Peyer's patch (tissue), 4 donors: Measurements from ENCODE around the gene CDK6. TPM values are rescaled to one million over a fixed set of nuclear protein-coding genes. Genes with fewer than 3 reads are reported as not detected.

ENCODE experiments used
- DNase-seq, 3 donors: peaks; one replicate each; pipeline ENCODE4 v3.0.0-alpha.2; 2017 to 2019
- H3K27ac ChIP-seq, 4 donors: fragments of 200-600 bp; sonication (generic); one replicate each; pipeline ENCODE4 v1.5.1; 2016 to 2019
- H3K27me3 ChIP-seq, 2 donors: fragments of 200-600 bp; sonication (generic); one replicate each; pipeline ENCODE4 v1.5.1; 2019
- H3K36me3 ChIP-seq, 3 donors: fragments of 200-600 bp; sonication (generic); one replicate each; pipeline ENCODE4 v1.5.1; 2016 to 2019
- H3K4me1 ChIP-seq, 4 donors: fragments of 200-600 bp; sonication (generic); one replicate each; pipeline ENCODE4 v1.5.1; 2016 to 2019
- H3K4me3 ChIP-seq, 4 donors: fragments of 200-600 bp; sonication (generic); 1 replicate in 3 of 4; 2 replicates in 1 of 4; pipeline ENCODE4 v1.5.1; 2016 to 2019; ENCODE audit warnings: mild to moderate bottlenecking in 1 of 4
- H3K9me3 ChIP-seq, 4 donors: fragments of 200-600 bp; sonication (generic); one replicate each; pipeline ENCODE4 v1.5.1; 2016 to 2019; ENCODE audit warnings: mild to moderate bottlenecking in 1 of 4
- CTCF ChIP-seq, 6 experiments: fragments of 450-650 bp in 4 of 6; fragments of 200-600 bp in 2 of 6; sonication (generic) in 1 of 6; IDR thresholded peaks; one replicate each; pipeline ENCODE4 v1.5.1; 2017 to 2019; ENCODE audit warnings: antibody characterized with exemption in 6 of 6, mild to moderate bottlenecking in 3 of 6, moderate library complexity in 1 of 6
- POLR2A ChIP-seq, 2 donors: fragments of 450-650 bp; IDR thresholded peaks; one replicate each; pipeline ENCODE4 v1.5.1; 2017; ENCODE audit warnings: antibody characterized with exemption in 2 of 2, mild to moderate bottlenecking in 2 of 2, moderate library complexity in 2 of 2
- total RNA-seq, 4 donors: library from RNA; depleted of rRNA; stranded (reverse); fragments of >200 nt; gene quantifications; one replicate each; pipeline ENCODE4 v1.1.0, GENCODE V29; 2016

The CDK6 gene
- total RNA-seq, 4 donors from 2014 or later = 25.6 to 75.1 (median 55.4) TPM

- Histone ChIP-seq H3K27me3 (no peaks in the 10 kb centered on the region), H3K4me3 (peak overlapping the region; percentile 76 to 91 (median 78)), H3K27ac (peak overlapping the region in 3 of 4 donors; percentile 82 to 93 (median 88)), H3K36me3 (no peaks in the 10 kb centered on the region), H3K9me3 (no peaks in the 10 kb centered on the region), H3K4me1 (peaks cover 0 to 47% (median 3%) of the 10 kb centered on the region in 4 donors)
- DNase-seq = no peak
- TF ChIP-seq CTCF (IDR thresholded peaks at IDR 0.05) (no peak), POLR2A (IDR thresholded peaks at IDR 0.05) (no peak)
Observed at GRCh38 chr7:92831716-92832533, 4.4 kb downstream of the CDK6 start.

GRCh38 chr7:92830532-92831110, 5.8 kb downstream of the CDK6 start:
- Histone ChIP-seq H3K4me1 (peaks cover 0 to 52% (median 3%) of the 10 kb centered on the region in 4 donors), H3K9me3 (no peaks in the 10 kb centered on the region), H3K27me3 (no peaks in the 10 kb centered on the region), H3K36me3 (no peaks in the 10 kb centered on the region), H3K4me3 (peak overlapping the region in 1 of 4 donors; percentile 22), H3K27ac (peak overlapping the region in 2 of 4 donors; percentile 1 to 4)
- no peak for DNase-seq
- TF ChIP-seq POLR2A (IDR thresholded peaks at IDR 0.05) (no peak), CTCF (IDR thresholded peaks at IDR 0.05) (no peak)

- Histone ChIP-seq H3K4me3 (no peak overlapping the region), H3K9me3 (no peaks in the 10 kb centered on the region), H3K27ac (no peak overlapping the region), H3K36me3 (no peaks in the 10 kb centered on the region), H3K4me1 (peaks cover 0 to 53% (median 3%) of the 10 kb centered on the region in 4 donors), H3K27me3 (no peaks in the 10 kb centered on the region)
- TF ChIP-seq POLR2A (IDR thresholded peaks at IDR 0.05) = no peak
- no peak for TF ChIP-seq CTCF (IDR thresholded peaks at IDR 0.05)
- no peak for DNase-seq
Observed at GRCh38 chr7:92830027-92830426, 6.3 kb downstream of the CDK6 start.

GRCh38 chr7:92827464-92828120, 8.8 kb downstream of the CDK6 start:
- TF ChIP-seq CTCF (IDR thresholded peaks at IDR 0.05) (no peak), POLR2A (IDR thresholded peaks at IDR 0.05) (no peak)
- peaks cover 0 to 54% (median 3%) of the 10 kb centered on the region in 4 donors for H3K4me1 ChIP-seq
- no peak for DNase-seq

GRCh38 chr7:92826258-92826938, 10.0 kb downstream of the CDK6 start:
- Histone ChIP-seq H3K27ac (no peak overlapping the region), H3K9me3 (no peaks in the 10 kb centered on the region), H3K4me1 (peaks cover 0 to 44% (median 0%) of the 10 kb centered on the region in 4 donors), H3K4me3 (no peak overlapping the region), H3K27me3 (no peaks in the 10 kb centered on the region), H3K36me3 (no peaks in the 10 kb centered on the region)
- DNase-seq = no peak
- TF ChIP-seq POLR2A (IDR thresholded peaks at IDR 0.05) (no peak), CTCF (IDR thresholded peaks at IDR 0.05) (no peak)

More at GRCh38 chr7:92827464-92828120, 8.8 kb downstream of the CDK6 start:
- H3K27me3 ChIP-seq = no peaks in the 10 kb centered on the region
- H3K4me3 ChIP-seq = no peak overlapping the region
- no peaks in the 10 kb centered on the region for H3K9me3 ChIP-seq
- no peaks in the 10 kb centered on the region for H3K36me3 ChIP-seq
- H3K27ac ChIP-seq = no peak overlapping the region
